NCI-H748 (cell line): ENCODE results near the gene GAREM2.
A peak's percentile ranks its signal among the peaks of the same experiment; 100 is the strongest.

Experiments
- DNase-seq: peaks from one replicate; lab custom pipeline; 2025; ENCODE audit not compliant: unreplicated experiment; lab: John Stamatoyannopoulos, UW

GAREM2 gene

GRCh38 chr2:26169226-26169625 is 3.7 kb upstream of the GAREM2 start:
- no peak for DNase-seq

DNA sequence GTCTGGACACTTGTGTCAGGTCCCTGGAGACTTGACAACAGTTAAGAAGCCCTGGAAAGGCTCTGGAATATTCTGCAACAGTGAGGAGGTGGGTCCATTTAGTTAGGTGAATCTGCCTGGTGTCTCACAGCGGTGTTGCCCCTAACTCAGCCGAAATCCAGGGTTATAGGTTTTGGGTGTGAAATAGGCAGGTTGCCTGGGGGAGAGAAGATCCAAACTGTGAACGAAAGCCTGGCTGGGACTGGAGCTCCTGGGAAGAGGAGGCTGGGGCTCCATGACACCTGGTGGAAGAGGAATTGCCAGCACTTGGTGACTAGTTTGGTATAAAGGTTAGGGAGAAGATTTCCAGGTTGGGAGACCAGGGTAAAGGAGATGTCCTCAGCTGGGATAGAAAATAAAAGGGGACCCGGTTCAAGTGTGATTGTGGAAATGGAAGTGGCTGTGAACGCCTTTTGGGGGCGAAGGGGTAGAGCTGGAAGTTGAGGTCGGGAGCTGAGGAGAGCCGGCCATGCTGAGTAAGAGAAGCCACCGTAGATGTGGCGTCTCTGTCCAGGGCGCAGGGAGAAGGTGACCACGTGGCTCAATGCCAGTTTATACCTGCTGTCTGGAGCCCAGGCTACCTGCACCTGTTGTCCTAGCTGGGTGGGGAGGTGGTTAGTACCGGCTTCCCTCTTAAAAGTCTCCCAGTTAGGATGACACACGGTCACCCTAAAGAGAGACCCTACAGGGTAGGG is 3.0 kb upstream of the GAREM2 start:
- no peak for DNase-seq

DNA sequence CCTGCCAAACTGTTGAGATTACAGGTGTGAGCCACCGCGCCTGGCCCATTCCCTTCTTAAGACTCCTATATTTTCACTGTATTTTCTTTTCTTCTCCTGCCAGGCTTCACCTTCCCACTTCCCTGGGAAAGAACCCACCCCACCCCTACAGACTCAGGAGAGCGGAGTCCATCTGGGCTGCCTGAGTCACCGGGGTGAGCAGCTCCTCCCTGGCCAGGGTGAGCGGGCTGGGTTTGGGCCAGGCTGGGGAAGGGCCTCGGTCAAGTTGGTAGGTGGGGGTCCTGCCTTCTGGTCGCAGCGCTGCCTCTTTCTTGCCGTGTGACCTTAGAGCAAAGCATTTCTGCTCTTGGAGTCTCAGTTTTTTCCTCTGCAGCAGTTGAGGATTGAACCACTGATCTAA is 2.1 kb upstream of the GAREM2 start:
- DNase-seq = no peak

GRCh38 chr2:26172189-26172870 is 558 bp upstream of the GAREM2 start:
- DNase-seq = peak; percentile 47

GRCh38 chr2:26173776-26174482 is 1.0 kb downstream of the GAREM2 start:
- peak; percentile 28 for DNase-seq

DNA sequence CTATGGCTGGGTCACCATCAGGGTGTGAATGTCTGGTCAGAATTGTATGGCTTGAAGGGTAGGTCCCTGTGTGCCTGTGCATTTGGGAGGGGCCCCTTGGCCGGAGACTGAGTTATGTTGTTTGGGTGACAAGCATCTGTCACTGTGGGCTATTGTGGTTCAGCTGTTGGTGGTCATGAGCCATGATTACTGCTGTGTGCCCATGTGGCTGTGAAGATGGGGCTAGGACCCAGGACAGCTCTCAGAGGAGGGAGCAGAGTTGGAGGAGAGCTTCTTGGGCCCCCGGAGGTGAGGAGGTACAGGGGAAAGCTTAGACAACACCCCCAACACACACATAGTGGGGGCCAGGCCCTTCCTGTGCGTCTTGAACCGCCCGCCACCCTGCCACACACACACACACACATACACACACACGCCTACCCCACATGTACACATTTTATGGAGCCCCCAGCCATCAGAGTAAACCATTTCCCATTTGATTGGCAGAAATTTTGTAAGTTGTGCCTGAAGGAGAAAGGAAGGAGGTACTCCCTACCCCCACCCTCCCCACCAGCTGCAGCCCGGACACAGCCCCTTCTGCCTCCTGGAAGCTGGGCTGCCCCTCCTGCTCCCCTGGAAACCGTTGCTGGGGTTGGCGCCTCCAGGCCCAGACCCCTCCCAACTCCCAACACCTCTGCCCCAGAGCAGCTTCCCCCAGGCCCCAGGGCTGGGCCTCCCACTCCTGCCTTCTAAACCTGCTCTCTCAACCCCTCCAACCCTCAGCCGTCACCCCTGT is 2.0 kb downstream of the GAREM2 start:
- DNase-seq = no peak

DNA sequence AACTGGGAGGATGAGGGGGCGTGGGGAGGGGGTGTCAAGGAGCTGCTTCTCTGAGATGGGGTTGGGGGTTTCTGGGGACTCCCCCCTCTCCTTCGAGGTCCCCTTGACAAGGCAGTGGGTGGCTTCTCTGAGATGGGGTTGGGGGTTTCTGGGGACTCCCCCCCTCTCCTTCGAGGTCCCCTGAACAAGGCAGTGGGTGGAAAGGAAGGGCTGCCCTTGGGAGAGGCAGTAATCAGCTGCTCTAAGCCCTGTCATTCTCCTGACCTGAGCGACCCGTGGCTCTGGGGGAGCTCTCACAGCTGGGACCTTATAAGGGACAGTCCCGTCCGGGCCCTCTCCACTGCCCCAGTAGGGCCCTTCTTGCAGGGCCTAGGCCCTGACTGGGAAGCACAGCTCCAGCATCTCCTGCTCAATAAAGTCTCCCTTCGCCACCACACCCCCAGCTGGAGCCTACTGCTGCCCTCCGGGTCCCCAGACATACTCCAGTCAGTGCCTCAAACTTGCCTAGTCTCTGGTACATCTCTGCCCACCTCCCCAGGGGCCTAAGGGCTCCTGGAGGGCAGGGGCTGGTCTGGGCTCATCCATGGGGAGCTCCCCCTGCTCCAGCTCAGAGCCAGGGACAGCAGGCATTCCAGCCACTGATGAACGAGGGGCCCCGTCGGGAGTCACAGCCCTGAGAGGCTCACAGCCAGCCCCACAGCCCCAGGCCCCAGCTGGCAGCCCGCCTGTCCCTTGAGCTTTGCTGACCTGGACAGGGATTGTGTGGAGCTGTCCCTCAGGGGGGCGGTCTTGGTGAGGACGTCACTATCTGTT is 2.8 kb downstream of the GAREM2 start:
- no peak for DNase-seq

DNA sequence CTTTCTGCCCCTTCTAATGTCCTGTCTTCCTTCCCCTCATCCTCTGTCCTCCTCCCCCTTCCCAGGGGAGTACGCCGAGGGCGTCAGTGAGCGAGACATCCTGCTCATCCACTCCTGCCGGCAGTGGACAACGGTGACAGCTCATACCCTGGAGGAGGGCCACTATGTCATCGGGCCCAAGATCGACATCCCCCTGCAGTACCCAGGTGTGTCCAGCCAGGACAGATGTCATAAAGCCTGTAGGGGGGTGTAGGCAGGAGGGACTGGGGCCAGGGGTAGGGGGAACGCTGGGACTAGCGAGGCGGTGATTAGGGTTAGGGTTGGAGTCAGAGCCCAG is 3.4 kb downstream of the GAREM2 start:
- DNase-seq = no peak

GRCh38 chr2:26177122-26177521 is 4.2 kb downstream of the GAREM2 start:
- DNase-seq = no peak

DNA sequence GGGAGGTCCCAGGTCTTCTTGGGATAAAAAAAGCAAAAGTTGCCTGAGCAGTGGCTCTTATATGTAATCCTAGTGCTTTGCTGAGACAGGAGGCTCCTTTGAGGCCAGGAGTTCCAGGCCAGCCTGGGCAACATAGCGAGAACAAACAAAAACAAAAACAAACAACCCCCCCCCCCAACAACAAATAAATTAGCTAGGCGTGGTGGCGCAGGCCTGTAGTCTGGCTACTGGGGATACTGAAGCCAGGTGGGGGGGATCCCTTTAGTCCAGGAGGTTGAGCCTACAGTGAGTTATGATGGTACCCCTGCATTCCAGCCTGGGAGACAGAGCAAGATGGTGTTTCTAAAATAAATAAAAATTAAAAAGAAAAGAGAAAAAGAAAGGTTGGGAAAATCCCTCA is 5.4 kb downstream of the GAREM2 start:
- no peak for DNase-seq

DNA sequence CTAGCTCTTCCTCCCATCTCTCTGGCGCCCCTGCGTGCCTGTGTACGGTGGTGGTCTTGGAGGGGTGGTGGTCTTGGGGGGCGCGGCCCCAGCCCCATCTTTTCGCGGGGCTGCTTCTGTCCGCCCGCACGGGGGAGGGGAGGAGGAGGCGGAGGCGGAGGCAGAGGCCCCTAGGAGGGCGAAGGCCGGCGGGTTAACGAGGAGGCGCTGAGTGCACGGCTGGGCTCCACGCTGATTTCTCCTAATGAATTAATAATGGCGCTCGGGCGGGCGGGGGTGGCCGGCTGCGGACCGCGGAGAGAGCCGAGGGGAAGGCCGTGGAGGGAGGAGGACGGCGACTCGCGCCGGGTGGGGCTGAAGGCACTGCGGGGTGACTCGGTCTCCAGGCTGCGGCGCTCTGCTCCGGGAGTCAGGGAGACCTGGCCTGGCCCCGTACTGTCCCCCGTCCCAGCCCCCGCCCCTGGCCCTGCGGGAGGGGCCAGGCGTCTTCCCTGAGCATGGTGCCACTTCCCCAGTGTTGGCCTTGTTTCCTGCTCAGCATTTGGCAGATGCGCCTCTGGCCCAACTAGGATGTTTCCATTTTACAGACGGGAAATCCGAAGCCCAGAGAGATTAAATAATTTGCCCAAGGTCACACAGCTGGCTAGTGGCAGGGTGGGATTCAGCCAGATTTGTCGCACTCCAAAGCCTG is 6.0 kb downstream of the GAREM2 start:
- peak; percentile 49 for DNase-seq

- DNase-seq = peak; percentile 29
These were observed 6.6 kb downstream of the GAREM2 start for GRCh38 chr2:26179446-26179913.

DNA sequence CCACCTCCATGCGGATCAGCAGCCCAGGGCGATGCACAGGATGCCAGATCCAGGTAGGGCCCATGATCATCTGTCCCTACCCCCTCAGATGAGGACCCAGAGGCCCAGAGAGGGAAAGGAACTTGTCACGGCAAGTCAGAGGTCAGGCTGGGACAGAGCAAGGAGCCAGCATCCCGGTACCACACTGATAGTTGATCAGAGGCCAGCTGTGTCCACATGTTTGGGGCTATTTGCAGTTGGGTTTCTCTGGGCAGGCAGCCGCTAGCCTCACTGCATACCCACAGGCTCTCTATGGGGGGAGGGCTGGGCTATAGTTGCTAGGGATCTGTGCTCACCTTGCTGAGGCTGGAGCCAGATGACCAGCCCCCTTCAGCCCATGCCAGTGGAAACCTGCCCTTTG is 9.6 kb downstream of the GAREM2 start:
- DNase-seq = no peak

- no peak for DNase-seq
These were observed 10.2 kb downstream of the GAREM2 start for GRCh38 chr2:26182887-26183630.

DNA sequence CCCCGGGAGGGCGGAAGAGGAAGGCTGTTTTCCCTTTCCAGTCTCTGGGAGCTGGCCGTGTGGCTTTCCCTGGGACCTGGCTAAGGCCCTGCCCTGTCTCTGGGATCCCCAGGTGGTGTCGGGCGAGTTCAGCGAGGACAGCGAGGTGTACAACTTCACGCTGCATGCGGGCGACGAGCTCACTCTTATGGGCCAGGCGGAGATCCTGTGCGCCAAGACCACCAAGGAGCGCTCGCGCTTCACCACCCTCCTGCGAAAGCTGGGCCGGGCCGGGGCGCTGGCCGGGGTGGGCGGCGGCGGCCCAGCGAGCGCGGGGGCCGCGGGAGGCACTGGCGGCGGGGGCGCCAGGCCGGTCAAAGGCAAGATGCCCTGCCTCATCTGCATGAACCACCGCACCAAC is 11.2 kb downstream of the GAREM2 start:
- DNase-seq = no peak

DNA sequence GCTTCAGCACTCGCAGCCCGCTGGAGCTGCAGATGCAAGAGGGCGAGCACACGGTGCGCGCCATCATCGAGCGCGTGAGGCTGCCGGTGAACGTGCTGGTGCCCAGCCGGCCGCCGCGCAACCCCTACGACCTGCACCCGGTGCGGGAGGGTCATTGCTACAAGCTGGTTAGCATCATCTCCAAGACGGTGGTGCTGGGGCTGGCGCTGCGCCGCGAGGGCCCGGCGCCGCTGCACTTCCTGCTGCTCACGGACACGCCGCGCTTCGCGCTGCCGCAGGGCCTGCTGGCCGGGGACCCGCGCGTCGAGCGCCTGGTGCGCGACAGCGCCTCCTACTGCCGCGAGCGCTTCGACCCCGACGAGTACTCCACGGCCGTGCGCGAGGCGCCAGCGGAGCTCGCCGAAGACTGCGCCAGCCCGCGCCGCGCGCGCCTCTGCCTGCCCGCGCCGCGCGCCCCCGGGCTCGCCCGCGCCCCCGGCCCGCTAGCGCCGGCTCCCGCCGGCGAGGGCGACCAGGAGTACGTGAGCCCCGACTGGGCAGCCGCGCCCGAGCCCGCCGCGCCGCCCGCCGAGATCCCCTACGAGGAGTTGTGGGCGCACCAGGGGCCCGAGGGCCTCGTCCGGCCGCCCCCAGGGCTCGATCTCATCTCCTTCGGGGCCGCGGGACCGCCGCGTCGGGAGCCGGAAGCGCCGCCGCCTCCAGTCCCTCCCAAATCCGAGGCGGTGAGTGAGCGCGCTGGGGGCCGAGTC is 11.8 kb downstream of the GAREM2 start:
- peak; percentile 86 for DNase-seq

- no peak for DNase-seq
These were observed 12.5 kb downstream of the GAREM2 start for GRCh38 chr2:26185304-26185928.
